SK-N-SH treated with all-trans-retinoic acid at 6 μM for 48 hours (cell line): ENCODE results near the gene RBMS1.

Experiments used
- ATAC-seq: fragments of 200-7000 bp; cut with Tn5 transposase; 3 replicates; pipeline ENCODE4 v1.9.1; 2020; ENCODE audit warnings: mild to moderate bottlenecking, moderate library complexity
- ARNTL ChIP-seq: fragments of 450-650 bp; formaldehyde crosslinking; IDR thresholded peaks from 2 replicates; pipeline ENCODE4 v1.5.0; 2020; ENCODE audit warnings: low read depth, mild to moderate bottlenecking, moderate library complexity, borderline replicate concordance
- BACH2 ChIP-seq: fragments of 250-450 bp; sonication (Bioruptor Pico); IDR thresholded peaks from 2 replicates; pipeline ENCODE4 v1.9.0; 2021; ENCODE audit warnings: mild to moderate bottlenecking, borderline replicate concordance
- CSDC2 ChIP-seq: fragments of 250-450 bp; sonication (Bioruptor Pico); IDR thresholded peaks from 2 replicates; pipeline ENCODE4 v1.5.0; 2020; ENCODE audit warnings: mild to moderate bottlenecking, moderate library complexity
- ESRRG ChIP-seq: fragments of 250-450 bp; sonication (Bioruptor Pico); IDR thresholded peaks from 2 replicates; pipeline ENCODE4 v1.6.1; 2021; ENCODE audit warnings: mild to moderate bottlenecking
- GLIS3 ChIP-seq: fragments of 250-450 bp; sonication (Bioruptor Pico); IDR thresholded peaks from 2 replicates; pipeline ENCODE4 v1.5.0; 2020; ENCODE audit warnings: mild to moderate bottlenecking, moderate library complexity
- ISL1 ChIP-seq: fragments of 250-450 bp; sonication (Bioruptor Pico); IDR thresholded peaks from 2 replicates; pipeline ENCODE4 v2.1.2; 2022; ENCODE audit warnings: mild to moderate bottlenecking, moderate library complexity
- OSR1 ChIP-seq: fragments of 250-450 bp; sonication (Bioruptor Pico); IDR thresholded peaks from 2 replicates; pipeline ENCODE4 v1.8.0; 2022; ENCODE audit warnings: moderate library complexity, mild to moderate bottlenecking, inconsistent platforms
- SNAI2 ChIP-seq: fragments of 250-450 bp; sonication (Bioruptor Pico); IDR thresholded peaks from 2 replicates; pipeline ENCODE4 v1.5.0; 2020; ENCODE audit warnings: mild to moderate bottlenecking, moderate library complexity
- TCF4 ChIP-seq: fragments of 250-450 bp; sonication (Bioruptor Pico); IDR thresholded peaks from 2 replicates; pipeline ENCODE4 v1.8.0; 2021; ENCODE audit warnings: mild to moderate bottlenecking, moderate library complexity, borderline replicate concordance
- TOX ChIP-seq: fragments of 250-450 bp; sonication (Bioruptor Pico); IDR thresholded peaks from 2 replicates; pipeline ENCODE4 v1.8.0; 2021; ENCODE audit warnings: mild to moderate bottlenecking, moderate library complexity, borderline replicate concordance
- ZC3H10 ChIP-seq: fragments of 250-450 bp; sonication (Bioruptor Pico); IDR thresholded peaks from 2 replicates; pipeline ENCODE4 v1.5.1; 2021; ENCODE audit warnings: mild to moderate bottlenecking, moderate library complexity
- ZFP3 ChIP-seq: fragments of 250-450 bp; sonication (Bioruptor Pico); IDR thresholded peaks from 2 replicates; pipeline ENCODE4 v1.5.0; 2020; ENCODE audit warnings: mild to moderate bottlenecking, moderate library complexity
- ZFP30 ChIP-seq: fragments of 450-650 bp; formaldehyde crosslinking; IDR thresholded peaks from 2 replicates; pipeline ENCODE4 v1.5.0; 2022; ENCODE audit warnings: mild to moderate bottlenecking, moderate library complexity
- ZNF565 ChIP-seq: fragments of 450-650 bp; formaldehyde crosslinking; conservative IDR thresholded peaks from 2 replicates; pipeline ENCODE4 v1.5.0; 2020; ENCODE audit warnings: low read depth, mild to moderate bottlenecking, moderate library complexity
- ZNF70 ChIP-seq: fragments of 450-650 bp; formaldehyde crosslinking; IDR thresholded peaks from 2 replicates; pipeline ENCODE4 v1.5.0; 2020; ENCODE audit warnings: mild to moderate bottlenecking, moderate library complexity
- ZNF8 ChIP-seq: fragments of 450-650 bp; formaldehyde crosslinking; IDR thresholded peaks from 2 replicates; pipeline ENCODE4 v1.5.0; 2020; ENCODE audit warnings: mild to moderate bottlenecking, moderate library complexity
- TF ChIP-seq, protein P1 (sequence below): fragments of 250-450 bp; sonication (Bioruptor Pico); IDR thresholded peaks from 2 replicates; pipeline ENCODE4 v1.8.0; 2021; ENCODE audit warnings: low read depth, mild to moderate bottlenecking, moderate library complexity, borderline replicate concordance
- TF ChIP-seq, protein P2 (sequence below): fragments of 250-450 bp; sonication (Bioruptor Pico); IDR thresholded peaks from 2 replicates; pipeline ENCODE4 v1.5.1; 2021; ENCODE audit warnings: mild to moderate bottlenecking, moderate library complexity
- TF ChIP-seq, protein P3 (sequence below): fragments of 250-450 bp; sonication (Bioruptor Pico); IDR thresholded peaks from 2 replicates; pipeline ENCODE4 v1.5.1; 2020; ENCODE audit warnings: low read depth, mild to moderate bottlenecking, moderate library complexity
- TF ChIP-seq, protein P4 (sequence below): fragments of 250-450 bp; sonication (Bioruptor Pico); IDR thresholded peaks from 2 replicates; pipeline ENCODE4 v1.8.0; 2020; ENCODE audit warnings: mild to moderate bottlenecking, moderate library complexity, borderline replicate concordance

RBMS1 gene, protein sequence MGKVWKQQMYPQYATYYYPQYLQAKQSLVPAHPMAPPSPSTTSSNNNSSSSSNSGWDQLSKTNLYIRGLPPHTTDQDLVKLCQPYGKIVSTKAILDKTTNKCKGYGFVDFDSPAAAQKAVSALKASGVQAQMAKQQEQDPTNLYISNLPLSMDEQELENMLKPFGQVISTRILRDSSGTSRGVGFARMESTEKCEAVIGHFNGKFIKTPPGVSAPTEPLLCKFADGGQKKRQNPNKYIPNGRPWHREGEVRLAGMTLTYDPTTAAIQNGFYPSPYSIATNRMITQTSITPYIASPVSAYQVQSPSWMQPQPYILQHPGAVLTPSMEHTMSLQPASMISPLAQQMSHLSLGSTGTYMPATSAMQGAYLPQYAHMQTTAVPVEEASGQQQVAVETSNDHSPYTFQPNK

DNA sequence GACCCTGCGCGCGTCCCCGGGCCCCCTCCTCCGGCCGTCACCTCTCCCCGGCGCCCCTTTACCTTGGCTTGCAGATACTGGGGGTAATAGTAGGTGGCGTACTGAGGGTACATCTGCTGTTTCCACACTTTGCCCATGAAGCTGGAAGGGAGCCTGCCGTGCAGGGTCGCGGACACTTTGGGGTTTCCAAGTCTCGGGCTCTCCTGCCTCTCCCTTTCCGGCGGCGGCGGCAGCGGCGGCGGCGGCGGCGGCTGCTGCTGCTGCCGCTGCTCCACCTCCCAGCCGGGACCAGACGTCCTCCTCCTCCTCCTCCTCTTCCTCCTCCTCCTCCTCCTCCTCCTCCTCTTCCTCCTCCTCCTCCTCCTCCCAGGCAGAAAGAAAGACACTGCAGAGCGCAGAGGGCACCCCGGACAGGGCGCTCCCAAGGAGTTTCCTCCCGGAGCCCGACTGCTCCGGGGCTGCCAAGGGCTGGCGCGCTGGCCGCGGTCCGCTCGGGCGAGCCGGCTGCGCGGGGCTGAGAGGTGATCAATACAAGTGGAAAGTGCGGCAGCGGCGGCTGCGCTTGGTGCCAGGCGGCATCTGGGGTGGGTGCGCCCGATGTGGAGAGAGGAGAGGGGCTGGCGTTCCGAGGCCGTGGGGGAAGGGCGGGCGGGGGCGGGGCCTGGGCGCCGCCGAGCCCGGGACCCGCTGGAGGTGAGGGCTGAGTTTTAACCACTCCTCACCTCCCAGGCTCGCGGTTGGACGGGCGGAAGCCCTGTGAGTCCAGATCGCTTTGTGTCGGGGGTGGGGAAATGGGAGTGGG lies at the start of gene RBMS1:
RBMS1 (minus strand) TSS at position 581 of the 802 bp plus-strand sequence; CDS start at position 137, 444 bp downstream.
- peak; percentile 56 for ATAC-seq
- TF ChIP-seq TOX (CRISPR knock-in tag): no peak
- no peak for TF ChIP-seq ZFP3 (CRISPR knock-in tag)
- no peak for TF ChIP-seq ISL1 (CRISPR knock-in tag)
- no peak for TF ChIP-seq ZNF70 (CRISPR knock-in tag)
- TF ChIP-seq ZC3H10 (CRISPR knock-in tag): no peak
- no peak for TF ChIP-seq ARNTL (CRISPR knock-in tag)
- no peak for TF ChIP-seq TCF4 (CRISPR knock-in tag)
- TF ChIP-seq BACH2 (CRISPR knock-in tag): no peak
- TF ChIP-seq, protein P1, sequence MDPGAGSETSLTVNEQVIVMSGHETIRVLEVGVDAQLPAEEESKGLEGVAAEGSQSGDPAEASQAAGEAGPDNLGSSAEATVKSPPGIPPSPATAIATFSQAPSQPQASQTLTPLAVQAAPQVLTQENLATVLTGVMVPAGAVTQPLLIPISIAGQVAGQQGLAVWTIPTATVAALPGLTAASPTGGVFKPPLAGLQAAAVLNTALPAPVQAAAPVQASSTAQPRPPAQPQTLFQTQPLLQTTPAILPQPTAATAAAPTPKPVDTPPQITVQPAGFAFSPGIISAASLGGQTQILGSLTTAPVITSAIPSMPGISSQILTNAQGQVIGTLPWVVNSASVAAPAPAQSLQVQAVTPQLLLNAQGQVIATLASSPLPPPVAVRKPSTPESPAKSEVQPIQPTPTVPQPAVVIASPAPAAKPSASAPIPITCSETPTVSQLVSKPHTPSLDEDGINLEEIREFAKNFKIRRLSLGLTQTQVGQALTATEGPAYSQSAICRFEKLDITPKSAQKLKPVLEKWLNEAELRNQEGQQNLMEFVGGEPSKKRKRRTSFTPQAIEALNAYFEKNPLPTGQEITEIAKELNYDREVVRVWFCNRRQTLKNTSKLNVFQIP (CRISPR knock-in tag): no peak

DNA sequence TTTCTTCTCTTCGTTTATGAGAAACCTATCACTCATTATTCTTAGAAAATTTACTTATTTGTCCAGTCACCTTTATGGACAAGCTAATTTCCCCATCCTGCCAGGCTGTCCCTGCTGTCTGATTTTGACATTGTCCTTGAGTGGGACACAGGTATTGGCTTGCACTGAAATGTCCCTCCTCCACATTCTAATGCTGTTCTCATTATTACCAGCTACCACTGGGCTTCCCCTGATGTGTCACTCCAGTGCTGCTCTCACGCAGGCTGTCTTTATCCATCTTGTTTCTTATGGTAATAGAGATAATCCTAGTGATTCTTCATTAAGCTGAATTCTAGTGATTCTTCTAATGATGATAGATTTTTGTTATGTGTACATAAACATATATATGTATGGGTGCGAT lies 48.1 kb upstream of the RBMS1 start:
- TF ChIP-seq BACH2 (CRISPR knock-in tag) (no peak), ZFP30 (CRISPR knock-in tag) (no peak), ESRRG (CRISPR knock-in tag) (no peak), ZFP3 (CRISPR knock-in tag) (no peak), ISL1 (CRISPR knock-in tag) (no peak), OSR1 (CRISPR knock-in tag) (no peak)
- TF ChIP-seq, all 23 proteins: peak for 0
- no peak for ATAC-seq

DNA sequence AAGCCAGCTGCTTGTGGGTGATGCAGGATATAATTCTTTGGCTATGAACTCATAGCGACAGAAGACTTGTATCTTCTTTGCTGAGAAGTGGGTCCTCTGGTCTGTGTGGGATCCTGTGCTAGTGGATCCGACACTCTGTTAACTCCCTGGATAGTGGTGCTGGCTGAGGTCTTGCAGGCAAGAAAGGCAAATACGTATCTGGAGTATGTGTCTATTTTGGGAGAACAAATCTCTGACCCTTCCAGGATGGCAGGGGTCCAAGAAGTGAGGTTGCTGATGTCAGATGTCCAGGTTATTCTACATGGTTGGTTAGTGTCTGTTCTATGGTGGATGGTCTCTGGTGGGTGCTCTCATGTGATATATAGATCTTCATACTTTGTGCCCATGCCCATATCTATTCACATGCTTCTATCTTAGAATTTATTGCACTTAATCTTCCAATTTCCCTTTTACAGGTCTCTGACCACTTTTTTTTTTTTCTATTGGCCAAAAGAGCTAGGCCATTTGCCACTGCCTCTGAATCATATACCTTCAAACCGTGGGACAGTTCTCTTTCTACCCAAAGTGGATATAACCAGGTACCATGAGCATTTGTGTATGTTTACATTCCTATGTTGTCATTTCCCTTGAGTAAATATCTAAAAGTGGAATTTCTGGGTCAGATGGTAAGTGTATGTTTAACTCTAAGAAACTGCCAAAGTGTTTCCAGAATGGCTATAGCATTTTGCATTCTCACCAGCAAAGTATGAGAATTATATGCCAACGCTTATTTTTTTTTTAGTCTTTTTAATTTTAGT lies 45.1 kb upstream of the RBMS1 start:
- no peak for ATAC-seq
- no peak for TF ChIP-seq ZFP3 (CRISPR knock-in tag)
- TF ChIP-seq, protein P1 (CRISPR knock-in tag): no peak
- TF ChIP-seq ISL1 (CRISPR knock-in tag): no peak

DNA sequence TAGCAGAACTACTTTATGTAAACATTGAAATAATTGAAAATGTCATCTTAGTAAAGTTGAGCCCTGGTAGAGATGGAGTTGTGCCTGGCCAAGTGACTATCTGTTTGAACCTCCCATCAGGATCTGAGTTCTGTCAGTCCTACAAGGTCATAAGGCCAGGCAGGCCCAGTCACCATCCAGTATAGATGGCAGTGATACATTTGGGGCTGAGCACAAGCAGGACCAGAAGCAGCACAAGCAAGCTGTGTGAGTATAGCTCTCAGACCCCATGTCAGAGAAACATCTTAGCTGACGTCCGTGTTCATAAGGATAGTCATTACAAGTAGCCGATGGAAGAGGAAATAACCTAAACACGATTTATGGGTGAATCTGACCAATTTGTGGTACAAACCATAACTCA lies 44.5 kb upstream of the RBMS1 start:
- TF ChIP-seq ARNTL (CRISPR knock-in tag) (no peak), ZNF70 (CRISPR knock-in tag) (no peak)
- ATAC-seq: no peak

DNA sequence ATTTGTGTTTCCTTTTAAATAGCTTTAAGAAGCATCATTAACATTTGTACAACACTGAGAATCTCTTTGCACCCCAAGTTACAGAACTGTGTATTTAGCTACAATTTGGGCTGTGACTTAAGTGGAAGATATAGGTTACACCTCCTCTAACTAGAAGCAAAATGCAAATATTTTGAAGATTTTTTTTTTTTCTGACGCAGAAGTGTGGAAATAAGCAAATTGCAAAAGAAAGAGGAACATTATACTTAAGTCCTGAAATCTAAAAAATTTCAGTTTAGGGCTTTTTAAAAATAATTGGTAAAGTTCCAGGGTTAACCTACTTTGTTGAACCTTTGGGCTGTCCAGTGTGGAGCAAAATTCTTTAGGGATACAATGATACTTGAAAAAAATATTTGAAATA lies 41.4 kb upstream of the RBMS1 start:
- no peak for TF ChIP-seq ZFP30 (CRISPR knock-in tag)
- TF ChIP-seq, protein P2, sequence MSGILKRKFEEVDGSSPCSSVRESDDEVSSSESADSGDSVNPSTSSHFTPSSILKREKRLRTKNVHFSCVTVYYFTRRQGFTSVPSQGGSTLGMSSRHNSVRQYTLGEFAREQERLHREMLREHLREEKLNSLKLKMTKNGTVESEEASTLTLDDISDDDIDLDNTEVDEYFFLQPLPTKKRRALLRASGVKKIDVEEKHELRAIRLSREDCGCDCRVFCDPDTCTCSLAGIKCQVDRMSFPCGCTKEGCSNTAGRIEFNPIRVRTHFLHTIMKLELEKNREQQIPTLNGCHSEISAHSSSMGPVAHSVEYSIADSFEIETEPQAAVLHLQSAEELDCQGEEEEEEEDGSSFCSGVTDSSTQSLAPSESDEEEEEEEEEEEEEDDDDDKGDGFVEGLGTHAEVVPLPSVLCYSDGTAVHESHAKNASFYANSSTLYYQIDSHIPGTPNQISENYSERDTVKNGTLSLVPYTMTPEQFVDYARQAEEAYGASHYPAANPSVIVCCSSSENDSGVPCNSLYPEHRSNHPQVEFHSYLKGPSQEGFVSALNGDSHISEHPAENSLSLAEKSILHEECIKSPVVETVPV: no peak
- TF ChIP-seq ZC3H10 (CRISPR knock-in tag): no peak
- no peak for TF ChIP-seq SNAI2 (CRISPR knock-in tag)
- TF ChIP-seq, protein P3, sequence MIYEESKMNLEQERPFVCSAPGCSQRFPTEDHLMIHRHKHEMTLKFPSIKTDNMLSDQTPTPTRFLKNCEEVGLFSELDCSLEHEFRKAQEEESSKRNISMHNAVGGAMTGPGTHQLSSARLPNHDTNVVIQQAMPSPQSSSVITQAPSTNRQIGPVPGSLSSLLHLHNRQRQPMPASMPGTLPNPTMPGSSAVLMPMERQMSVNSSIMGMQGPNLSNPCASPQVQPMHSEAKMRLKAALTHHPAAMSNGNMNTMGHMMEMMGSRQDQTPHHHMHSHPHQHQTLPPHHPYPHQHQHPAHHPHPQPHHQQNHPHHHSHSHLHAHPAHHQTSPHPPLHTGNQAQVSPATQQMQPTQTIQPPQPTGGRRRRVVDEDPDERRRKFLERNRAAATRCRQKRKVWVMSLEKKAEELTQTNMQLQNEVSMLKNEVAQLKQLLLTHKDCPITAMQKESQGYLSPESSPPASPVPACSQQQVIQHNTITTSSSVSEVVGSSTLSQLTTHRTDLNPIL (CRISPR knock-in tag): no peak
- TF ChIP-seq ZFP3 (CRISPR knock-in tag): no peak
- no peak for TF ChIP-seq ZNF8
- no peak for TF ChIP-seq ZNF565 (CRISPR knock-in tag)
- no peak for TF ChIP-seq ARNTL (CRISPR knock-in tag)
- no peak for TF ChIP-seq ISL1 (CRISPR knock-in tag)
- TF ChIP-seq ESRRG (CRISPR knock-in tag): no peak
- TF ChIP-seq GLIS3: no peak
- TF ChIP-seq, protein P4, sequence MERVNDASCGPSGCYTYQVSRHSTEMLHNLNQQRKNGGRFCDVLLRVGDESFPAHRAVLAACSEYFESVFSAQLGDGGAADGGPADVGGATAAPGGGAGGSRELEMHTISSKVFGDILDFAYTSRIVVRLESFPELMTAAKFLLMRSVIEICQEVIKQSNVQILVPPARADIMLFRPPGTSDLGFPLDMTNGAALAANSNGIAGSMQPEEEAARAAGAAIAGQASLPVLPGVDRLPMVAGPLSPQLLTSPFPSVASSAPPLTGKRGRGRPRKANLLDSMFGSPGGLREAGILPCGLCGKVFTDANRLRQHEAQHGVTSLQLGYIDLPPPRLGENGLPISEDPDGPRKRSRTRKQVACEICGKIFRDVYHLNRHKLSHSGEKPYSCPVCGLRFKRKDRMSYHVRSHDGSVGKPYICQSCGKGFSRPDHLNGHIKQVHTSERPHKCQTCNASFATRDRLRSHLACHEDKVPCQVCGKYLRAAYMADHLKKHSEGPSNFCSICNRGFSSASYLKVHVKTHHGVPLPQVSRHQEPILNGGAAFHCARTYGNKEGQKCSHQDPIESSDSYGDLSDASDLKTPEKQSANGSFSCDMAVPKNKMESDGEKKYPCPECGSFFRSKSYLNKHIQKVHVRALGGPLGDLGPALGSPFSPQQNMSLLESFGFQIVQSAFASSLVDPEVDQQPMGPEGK: no peak
- TF ChIP-seq BACH2 (CRISPR knock-in tag): no peak
- TF ChIP-seq OSR1 (CRISPR knock-in tag): no peak
- no peak for TF ChIP-seq ZNF70 (CRISPR knock-in tag)
- no peak for TF ChIP-seq TCF4 (CRISPR knock-in tag)
- no peak for TF ChIP-seq TOX (CRISPR knock-in tag)
- TF ChIP-seq CSDC2: no peak
- ATAC-seq: no peak
